GM18907 (cell line): ENCODE results near the gene KISS1R.
"Not testable (repeated sequence)": the region's sequence is repeated elsewhere in the genome, so short reads cannot be mapped to it uniquely, and the experiment has no call there.

ENCODE experiments used
- ATAC-seq: cut with Tn5 transposase; IDR thresholded peaks from one replicate; pipeline ENCODE4 v1.9.1; 2021; ENCODE audit warnings: mild to moderate bottlenecking, moderate library complexity; ENCODE audit not compliant: unreplicated experiment

Gene KISS1R

GRCh38 chr19:881385-882071, 35.6 kb upstream of the KISS1R start:
- ATAC-seq: no peak

- no peak for ATAC-seq
Observed at GRCh38 chr19:882871-883497, 34.1 kb upstream of the KISS1R start.

GRCh38 chr19:883661-884211, 33.4 kb upstream of the KISS1R start:
- ATAC-seq: no peak

- no peak for ATAC-seq
Observed at GRCh38 chr19:884420-885211, 32.5 kb upstream of the KISS1R start.

- no peak for ATAC-seq
Observed at GRCh38 chr19:885536-886224, 31.5 kb upstream of the KISS1R start.

GRCh38 chr19:887072-887471, 30.1 kb upstream of the KISS1R start:
- ATAC-seq: no peak

GRCh38 chr19:887599-887998, 29.5 kb upstream of the KISS1R start:
- ATAC-seq: no peak

GRCh38 chr19:888581-889385, 28.4 kb upstream of the KISS1R start:
- no peak for ATAC-seq

- ATAC-seq: no peak
Observed at GRCh38 chr19:889662-890295, 27.4 kb upstream of the KISS1R start.

- no peak for ATAC-seq
Observed at GRCh38 chr19:890831-891230, 26.3 kb upstream of the KISS1R start.

- not testable (repeated sequence) for ATAC-seq
Observed at GRCh38 chr19:891421-892200, 25.5 kb upstream of the KISS1R start.

GRCh38 chr19:892243-892893, 24.8 kb upstream of the KISS1R start:
- ATAC-seq: peak; percentile 2

GRCh38 chr19:892894-893689, 24.0 kb upstream of the KISS1R start, which contains the start of the genes MED16 and RNU6-9:
TSS of gene MED16 (minus strand) at chr19:893187. CDS start at chr19:891131, 2,056 bp downstream.
TSS of gene RNU6-9 (plus strand) at chr19:893484.
- peak; percentile 84 for ATAC-seq

GRCh38 chr19:896434-896833, 20.7 kb upstream of the KISS1R start:
- ATAC-seq: no peak

- no peak for ATAC-seq
Observed at GRCh38 chr19:896999-897398, 20.1 kb upstream of the KISS1R start.

GRCh38 chr19:897442-898039, 19.6 kb upstream of the KISS1R start:
- no peak for ATAC-seq

GRCh38 chr19:898663-899062, 18.5 kb upstream of the KISS1R start:
- no peak for ATAC-seq
